ENCODE results near the gene RUBCN. TPM values are rescaled to one million over a fixed set of nuclear protein-coding genes. Genes with fewer than 3 reads are reported as not detected.

RUBCN gene
- total and polyA plus RNA-seq, 2 donors (not counting 1 experiment from before 2014, with no cell fraction given), result 57.3 to 423 TPM

DNA sequence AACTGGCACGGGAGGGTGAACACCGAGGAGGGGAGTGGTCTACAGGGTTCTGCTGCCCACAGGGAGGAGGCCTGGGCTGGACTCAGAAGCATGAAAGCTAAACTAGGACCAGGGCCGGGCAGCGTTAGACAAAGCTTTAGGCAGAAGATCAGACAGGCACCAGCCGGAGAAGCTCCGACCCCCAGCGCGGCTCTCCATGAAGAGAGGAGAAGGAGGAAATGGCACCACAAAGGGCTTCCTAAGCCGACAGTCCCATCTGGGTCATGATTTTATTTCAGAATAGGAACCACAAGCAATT is 61.2 kb downstream of the RUBCN start:
- H3K27ac Mint-ChIP-seq, result peak overlapping the region; percentile 96

More for the DNA sequence above, 61.2 kb downstream of the RUBCN start:
- Mint-ChIP-seq H3K4me1 (peaks cover 47% of the 10 kb centered on the region), H3K4me3 (peak overlapping the region; percentile 89), H3K27me3 (no peaks in the 10 kb centered on the region), H3K9me3 (ENCODE audit: insufficient read depth) (no peaks in the 10 kb centered on the region)
- H3K27ac ChIP-seq (ENCODE audit: low read length in 2 of 2), result peak overlapping the region; percentile 59 to 71
- H3K36me3 ChIP-seq (replicated peaks in 1 of 2; ENCODE audit: control extremely low read depth in 1 of 2, control insufficient read depth in 1 of 2, extremely low read depth in 1 of 2, insufficient read depth in 2 of 2, low read length in 1 of 2), result peaks cover 0 to 59% of the 10 kb centered on the region in 2 experiments
- WGBS (ENCODE audit: insufficient coverage), result 100% methylated on average over 7 of the region's 9 CpGs
- H3K9me3 ChIP-seq (ENCODE audit: control extremely low read depth in 1 of 3, control insufficient read depth in 2 of 3, insufficient read depth in 1 of 3, low read length in 2 of 3), result peaks cover 0 to 3% (median 0%) of the 10 kb centered on the region in 3 donors
- ATAC-seq (ENCODE audit: low read depth) (no peak), DNase-seq (no peak)
- H3K9ac ChIP-seq (ENCODE audit: low read length), result no peak overlapping the region
- H3K79me2 ChIP-seq (ENCODE audit: control insufficient read depth, insufficient read depth, low read length), result no peaks in the 10 kb centered on the region
- H3K27me3 ChIP-seq (replicated peaks in 1 of 4; ENCODE audit: control extremely low read depth in 1 of 4, control insufficient read depth in 3 of 4, insufficient read depth in 4 of 4, low read length in 3 of 4), result no peaks in the 10 kb centered on the region
- ChIA-PET POLR2A (interaction anchor here (1.3 kb wide), 1 partner anchor 61 kb away, joined by 3 read pairs; the partner anchor contains the start of gene RUBCN), CTCF (interaction anchor here (0.6 to 7.1 kb wide), 6 partner anchors 36 to 76 kb away, joined by 3 to 49 read pairs (median 6); no protein-coding TSS in a partner anchor)
- H3K4me1 ChIP-seq (ENCODE audit: control insufficient read depth in 2 of 2, insufficient read depth in 2 of 2, low read length in 2 of 2), result peaks cover 3 to 21% of the 10 kb centered on the region in 2 donors
- intact Hi-C loops (cut with micrococcal nuclease), result loop anchor here (2.0 kb wide), 1 partner anchor 73 kb away; the partner anchor contains the start of gene FYTTD1
- H2AFZ ChIP-seq (ENCODE audit: insufficient read depth, low read depth, low read length, poor library complexity, severe bottlenecking), result no peak overlapping the region
- TF ChIP-seq, protein P1, sequence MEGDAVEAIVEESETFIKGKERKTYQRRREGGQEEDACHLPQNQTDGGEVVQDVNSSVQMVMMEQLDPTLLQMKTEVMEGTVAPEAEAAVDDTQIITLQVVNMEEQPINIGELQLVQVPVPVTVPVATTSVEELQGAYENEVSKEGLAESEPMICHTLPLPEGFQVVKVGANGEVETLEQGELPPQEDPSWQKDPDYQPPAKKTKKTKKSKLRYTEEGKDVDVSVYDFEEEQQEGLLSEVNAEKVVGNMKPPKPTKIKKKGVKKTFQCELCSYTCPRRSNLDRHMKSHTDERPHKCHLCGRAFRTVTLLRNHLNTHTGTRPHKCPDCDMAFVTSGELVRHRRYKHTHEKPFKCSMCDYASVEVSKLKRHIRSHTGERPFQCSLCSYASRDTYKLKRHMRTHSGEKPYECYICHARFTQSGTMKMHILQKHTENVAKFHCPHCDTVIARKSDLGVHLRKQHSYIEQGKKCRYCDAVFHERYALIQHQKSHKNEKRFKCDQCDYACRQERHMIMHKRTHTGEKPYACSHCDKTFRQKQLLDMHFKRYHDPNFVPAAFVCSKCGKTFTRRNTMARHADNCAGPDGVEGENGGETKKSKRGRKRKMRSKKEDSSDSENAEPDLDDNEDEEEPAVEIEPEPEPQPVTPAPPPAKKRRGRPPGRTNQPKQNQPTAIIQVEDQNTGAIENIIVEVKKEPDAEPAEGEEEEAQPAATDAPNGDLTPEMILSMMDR (IDR thresholded peaks at IDR 0.05), result no peak
- no peak for TF ChIP-seq EZH2 (IDR thresholded peaks at IDR 0.05; ENCODE audit: borderline replicate concordance, insufficient read depth, low read depth, low read length, poor library complexity, severe bottlenecking)
- H4K20me1 ChIP-seq (ENCODE audit: control insufficient read depth, insufficient read depth, low read length, poor library complexity, severe bottlenecking), result no peaks in the 10 kb centered on the region
- no peak overlapping the region for H3K4me2 ChIP-seq (replicated peaks; ENCODE audit: low read depth, low read length, poor library complexity, severe bottlenecking)
- no peak overlapping the region for H3K4me3 ChIP-seq (ENCODE audit: control extremely low read depth in 1 of 5, extremely low read depth in 1 of 5, insufficient read depth in 1 of 5, low read depth in 2 of 5, low read length in 4 of 5)
